Measurements from ENCODE around the gene NRG2. TPM values are rescaled to one million over a fixed set of nuclear protein-coding genes. Genes with fewer than 3 reads are reported as not detected.

The NRG2 gene
- total and polyA plus RNA-seq, 2 donors (not counting 3 experiments of a cell fraction or from before 2014, with no cell fraction given) = 0.26 to 0.42 TPM

DNA sequence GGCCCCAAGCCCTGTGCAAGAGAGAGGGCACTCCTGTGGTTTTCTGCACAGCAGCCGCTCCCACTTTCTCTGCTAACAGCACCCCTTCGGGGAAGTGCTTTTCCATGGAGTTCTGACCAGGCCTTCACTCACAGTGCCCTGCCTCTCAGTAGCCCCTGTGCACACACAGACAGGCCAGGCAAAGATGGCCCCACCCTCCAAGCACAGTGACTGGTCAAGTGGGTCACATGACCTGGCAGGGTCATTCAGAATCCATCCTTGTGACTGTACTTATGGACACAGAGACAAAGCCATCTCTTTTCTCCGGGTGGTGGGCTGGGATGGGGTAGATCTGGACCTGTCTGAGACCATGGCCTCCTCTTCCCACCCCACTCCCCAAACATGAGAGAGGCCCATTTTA, 165.0 kb downstream of the NRG2 start:
- Histone ChIP-seq H4K20me1 (replicated peaks; ENCODE audit: control insufficient read depth, extremely low read depth, insufficient read depth, low read length) (no peaks in the 10 kb centered on the region), H3K9ac (replicated peaks; ENCODE audit: extremely low read depth, insufficient read depth, low read length) (no peak overlapping the region), H3K79me2 (ENCODE audit: control insufficient read depth, insufficient read depth, low read length) (no peaks in the 10 kb centered on the region), H3K4me2 (ENCODE audit: insufficient read depth, low read length) (no peak overlapping the region), H3K4me1 (ENCODE audit: control insufficient read depth, extremely low read depth, insufficient read depth, low read length) (no peaks in the 10 kb centered on the region), H3K9me1 (replicated peaks; ENCODE audit: control insufficient read depth, extremely low read depth, insufficient read depth, low read length) (no peaks in the 10 kb centered on the region), H3K36me3 (ENCODE audit: control insufficient read depth in 2 of 2, extremely low read depth in 1 of 2, insufficient read depth in 2 of 2, low read length in 2 of 2) (no peaks in the 10 kb centered on the region), H2AFZ (ENCODE audit: low read depth, low read length) (no peak overlapping the region), H3K9me3 (replicated peaks; ENCODE audit: control insufficient read depth, insufficient read depth, low read length) (no peaks in the 10 kb centered on the region), H3K27ac (ENCODE audit: insufficient read depth, low read depth, low read length) (no peak overlapping the region), H3K4me3 (replicated peaks in 1 of 3; ENCODE audit: insufficient read depth in 1 of 3, low read depth in 1 of 3, low read length in 3 of 3) (no peak overlapping the region), H3K27me3 (ENCODE audit: control insufficient read depth in 2 of 2, insufficient read depth in 2 of 2, low read length in 2 of 2) (peaks cover 0 to 3% of the 10 kb centered on the region in 2 experiments)
- dilution Hi-C loops (cut with MboI; ENCODE audit: extremely low pct_ligation_motif_present, low sequenced_read_pairs) = no loop called here
- ChIA-PET POLR2A (no interaction called here), CTCF (interaction anchor here (0.8 kb wide), 1 partner anchor 91 kb away, joined by 3 read pairs; no protein-coding TSS in a partner anchor)
- no TSS peak for BruUV-seq (replicated peaks)
- TF ChIP-seq POLR2AphosphoS5 (IDR thresholded peaks at IDR 0.05; ENCODE audit: insufficient read depth, low read depth, low read length) (no peak), EZH2 (IDR thresholded peaks at IDR 0.05; ENCODE audit: borderline replicate concordance, low read depth, low read length, severe bottlenecking) (no peak), MYC (IDR thresholded peaks at IDR 0.05; ENCODE audit: low read depth, low read length) (no peak), GATA2 (IDR thresholded peaks at IDR 0.05; ENCODE audit: insufficient read depth, insufficient read length, low read depth, low read length) (no peak), POLR2A (IDR thresholded peaks at IDR 0.05; ENCODE audit: low read depth, low read length) (no peak), FOS (IDR thresholded peaks at IDR 0.05; ENCODE audit: borderline replicate concordance, insufficient read depth, low read length) (no peak), JUN (IDR thresholded peaks at IDR 0.05; ENCODE audit: borderline replicate concordance, insufficient read depth, insufficient read length, low read depth) (no peak)
- TF ChIP-seq, protein P1, sequence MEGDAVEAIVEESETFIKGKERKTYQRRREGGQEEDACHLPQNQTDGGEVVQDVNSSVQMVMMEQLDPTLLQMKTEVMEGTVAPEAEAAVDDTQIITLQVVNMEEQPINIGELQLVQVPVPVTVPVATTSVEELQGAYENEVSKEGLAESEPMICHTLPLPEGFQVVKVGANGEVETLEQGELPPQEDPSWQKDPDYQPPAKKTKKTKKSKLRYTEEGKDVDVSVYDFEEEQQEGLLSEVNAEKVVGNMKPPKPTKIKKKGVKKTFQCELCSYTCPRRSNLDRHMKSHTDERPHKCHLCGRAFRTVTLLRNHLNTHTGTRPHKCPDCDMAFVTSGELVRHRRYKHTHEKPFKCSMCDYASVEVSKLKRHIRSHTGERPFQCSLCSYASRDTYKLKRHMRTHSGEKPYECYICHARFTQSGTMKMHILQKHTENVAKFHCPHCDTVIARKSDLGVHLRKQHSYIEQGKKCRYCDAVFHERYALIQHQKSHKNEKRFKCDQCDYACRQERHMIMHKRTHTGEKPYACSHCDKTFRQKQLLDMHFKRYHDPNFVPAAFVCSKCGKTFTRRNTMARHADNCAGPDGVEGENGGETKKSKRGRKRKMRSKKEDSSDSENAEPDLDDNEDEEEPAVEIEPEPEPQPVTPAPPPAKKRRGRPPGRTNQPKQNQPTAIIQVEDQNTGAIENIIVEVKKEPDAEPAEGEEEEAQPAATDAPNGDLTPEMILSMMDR (IDR thresholded peaks at IDR 0.05; ENCODE audit: extremely low read depth in 1 of 2, insufficient read depth in 1 of 2, low read depth in 1 of 2, low read length in 2 of 2) = no peak
- TF ChIP-seq, protein P2, sequence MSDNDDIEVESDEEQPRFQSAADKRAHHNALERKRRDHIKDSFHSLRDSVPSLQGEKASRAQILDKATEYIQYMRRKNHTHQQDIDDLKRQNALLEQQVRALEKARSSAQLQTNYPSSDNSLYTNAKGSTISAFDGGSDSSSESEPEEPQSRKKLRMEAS (IDR thresholded peaks at IDR 0.05; ENCODE audit: insufficient read depth, insufficient read length) = no peak
- FAIRE-seq = no peak
- intact Hi-C loops (cut with micrococcal nuclease) = no loop called here
- DNase-seq (ENCODE audit: low read depth, low spot score) = no peak

All from endothelial cell of umbilical vein (primary cell).